Measurements from ENCODE around the gene EGFL7. TPM values are rescaled to one million over a fixed set of nuclear protein-coding genes. Genes with fewer than 3 reads are reported as not detected.

Gene EGFL7
- total and polyA plus RNA-seq, 2 of the 8 experiments (the other 6 are each of a cell fraction or from before 2014, with no cell fraction given), result 37.8 to 53.4 TPM

DNA sequence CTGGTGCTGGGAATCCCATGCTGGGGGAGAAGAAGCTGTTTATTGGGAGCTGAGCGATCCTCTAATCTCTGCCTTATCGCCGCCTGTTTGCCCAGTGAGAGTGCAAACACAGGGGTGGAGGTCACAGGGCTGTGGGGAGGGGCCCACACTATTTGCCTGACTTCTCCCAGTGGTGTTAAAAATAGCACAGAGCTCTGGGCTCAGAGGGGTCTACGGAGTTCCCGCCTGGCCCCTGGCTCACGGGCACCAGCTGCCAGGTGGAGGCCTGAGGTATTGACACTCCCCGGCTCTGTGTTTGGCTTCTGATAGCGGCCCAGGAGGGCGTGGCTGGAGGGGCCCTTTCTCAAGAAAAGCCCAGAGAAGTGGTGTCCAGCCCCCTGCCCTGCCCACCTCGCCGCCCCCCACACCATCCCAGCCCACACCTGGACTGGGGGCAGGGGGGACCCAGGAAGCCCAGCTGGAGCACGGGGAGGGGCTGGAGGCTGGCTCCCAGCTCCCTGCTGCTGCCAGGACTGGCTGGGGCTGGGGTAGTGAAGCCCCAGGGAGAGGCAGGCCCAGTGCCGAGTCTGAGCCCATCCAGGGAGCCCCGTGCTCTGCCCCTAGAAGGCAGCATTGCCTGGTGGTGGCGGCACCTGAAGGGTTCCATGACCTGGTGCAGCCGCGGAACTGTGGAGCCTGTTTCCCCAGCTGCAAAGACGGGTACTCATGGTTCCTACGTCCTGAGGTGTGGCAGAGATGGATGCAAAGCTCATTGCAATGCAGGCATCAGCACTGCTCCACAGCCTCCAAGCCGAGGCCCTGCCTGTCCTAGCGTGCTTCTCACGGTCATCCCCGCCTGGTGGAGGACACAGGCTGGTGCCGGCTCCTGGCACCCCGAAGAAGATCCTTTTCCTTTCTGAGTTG, 35.7 kb upstream of the EGFL7 start:
- CTCF ChIA-PET (ENCODE audit: partially characterized antibody), result interaction anchor here (0.5 to 9.6 kb wide), 23 partner anchors 10 to 238 kb away, joined by 3 to 253 read pairs (median 5); partner anchors contain the start of gene EGFL7
- no peak overlapping the region for H3K9ac ChIP-seq (replicated peaks in 1 of 4; ENCODE audit: extremely low read depth in 1 of 4, low read depth in 3 of 4, low read length in 3 of 4)

More for the DNA sequence above, 35.7 kb upstream of the EGFL7 start:
- TF ChIP-seq, protein P1, sequence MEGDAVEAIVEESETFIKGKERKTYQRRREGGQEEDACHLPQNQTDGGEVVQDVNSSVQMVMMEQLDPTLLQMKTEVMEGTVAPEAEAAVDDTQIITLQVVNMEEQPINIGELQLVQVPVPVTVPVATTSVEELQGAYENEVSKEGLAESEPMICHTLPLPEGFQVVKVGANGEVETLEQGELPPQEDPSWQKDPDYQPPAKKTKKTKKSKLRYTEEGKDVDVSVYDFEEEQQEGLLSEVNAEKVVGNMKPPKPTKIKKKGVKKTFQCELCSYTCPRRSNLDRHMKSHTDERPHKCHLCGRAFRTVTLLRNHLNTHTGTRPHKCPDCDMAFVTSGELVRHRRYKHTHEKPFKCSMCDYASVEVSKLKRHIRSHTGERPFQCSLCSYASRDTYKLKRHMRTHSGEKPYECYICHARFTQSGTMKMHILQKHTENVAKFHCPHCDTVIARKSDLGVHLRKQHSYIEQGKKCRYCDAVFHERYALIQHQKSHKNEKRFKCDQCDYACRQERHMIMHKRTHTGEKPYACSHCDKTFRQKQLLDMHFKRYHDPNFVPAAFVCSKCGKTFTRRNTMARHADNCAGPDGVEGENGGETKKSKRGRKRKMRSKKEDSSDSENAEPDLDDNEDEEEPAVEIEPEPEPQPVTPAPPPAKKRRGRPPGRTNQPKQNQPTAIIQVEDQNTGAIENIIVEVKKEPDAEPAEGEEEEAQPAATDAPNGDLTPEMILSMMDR (IDR thresholded peaks at IDR 0.05; ENCODE audit: control extremely low read depth in 1 of 3, insufficient read depth in 1 of 3, low read depth in 1 of 3, low read length in 3 of 3), result peak in 2 of 3 experiments; percentile 19; a peak in 2 of 4 replicates
- peak; percentile 19 to 35; a peak in 3 of 4 replicates for TF ChIP-seq RAD21 (IDR thresholded peaks at IDR 0.05 in 1 of 2, conservative IDR thresholded peaks at IDR 0.05 in 1 of 2; ENCODE audit: low read depth in 2 of 2, low read length in 2 of 2)
- TF ChIP-seq, protein P2, sequence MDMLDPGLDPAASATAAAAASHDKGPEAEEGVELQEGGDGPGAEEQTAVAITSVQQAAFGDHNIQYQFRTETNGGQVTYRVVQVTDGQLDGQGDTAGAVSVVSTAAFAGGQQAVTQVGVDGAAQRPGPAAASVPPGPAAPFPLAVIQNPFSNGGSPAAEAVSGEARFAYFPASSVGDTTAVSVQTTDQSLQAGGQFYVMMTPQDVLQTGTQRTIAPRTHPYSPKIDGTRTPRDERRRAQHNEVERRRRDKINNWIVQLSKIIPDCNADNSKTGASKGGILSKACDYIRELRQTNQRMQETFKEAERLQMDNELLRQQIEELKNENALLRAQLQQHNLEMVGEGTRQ (IDR thresholded peaks at IDR 0.05; ENCODE audit: low read length), result no peak
- Histone ChIP-seq H2BK5ac (ENCODE audit: low read depth, low read length) (0 out of 2 replicates have a peak overlapping the region, but pooled peaks have one; percentile 16), H4K91ac (replicated peaks; ENCODE audit: insufficient read length, low read length) (peak overlapping the region; percentile 65), H4K8ac (ENCODE audit: extremely low read depth, insufficient read depth, low read length) (no peak overlapping the region; the same call in 1 of the 2 replicates), H3K79me1 (ENCODE audit: low read depth, low read length) (no peaks in the 10 kb centered on the region), H2AK5ac (ENCODE audit: low read depth, low read length) (peak overlapping the region; percentile 41; the same call in 1 of the 2 replicates), H3K4ac (replicated peaks; ENCODE audit: insufficient read length, low read depth, low read length) (peak overlapping the region; percentile 85), H3K4me2 (ENCODE audit: insufficient read depth in 1 of 2, low read depth in 2 of 2, low read length in 2 of 2) (no peak overlapping the region), H2BK20ac (ENCODE audit: low read length) (0 out of 2 replicates have a peak overlapping the region, but pooled peaks have one; percentile 93), H3K27ac (ENCODE audit: low read depth, low read length) (no peak overlapping the region), H3K56ac (replicated peaks; ENCODE audit: insufficient read length, low read depth, low read length) (no peak overlapping the region), H4K20me1 (replicated peaks in 1 of 2; ENCODE audit: control insufficient read depth in 1 of 2, insufficient read depth in 2 of 2, low read length in 2 of 2) (peaks cover 0 to 9% of the 10 kb centered on the region in 2 experiments), H3K23ac (ENCODE audit: insufficient read length) (no peak overlapping the region), H3K14ac (ENCODE audit: insufficient read length) (no peak overlapping the region), H2BK15ac (ENCODE audit: low read length) (0 out of 2 replicates have a peak overlapping the region, but pooled peaks have one; percentile 72), H3K4me3 (ENCODE audit: extremely low read depth in 1 of 4, insufficient read depth in 2 of 4, low read depth in 3 of 4, low read length in 4 of 4) (no peak overlapping the region), H4K5ac (ENCODE audit: insufficient read length, low read depth, low read length) (no peak overlapping the region), H3K79me2 (ENCODE audit: control insufficient read depth in 1 of 2, insufficient read depth in 2 of 2, low read length in 2 of 2) (no peaks in the 10 kb centered on the region), H3K9me3 (ENCODE audit: insufficient read depth in 2 of 2, low read depth in 1 of 2, low read length in 1 of 2) (no peaks in the 10 kb centered on the region), H3K4me1 (replicated peaks in 1 of 4; ENCODE audit: control insufficient read depth in 3 of 4, insufficient read depth in 4 of 4, low read length in 3 of 4) (peaks cover 0 to 9% (median 0%) of the 10 kb centered on the region in 4 experiments; a peak in 3 of 7 replicates), H3K18ac (ENCODE audit: extremely low read depth, low read length) (no peak overlapping the region), H3K36me3 (ENCODE audit: control insufficient read depth in 2 of 4, insufficient read depth in 4 of 4, low read length in 3 of 4) (no peaks in the 10 kb centered on the region), H3K27me3 (replicated peaks in 1 of 4; ENCODE audit: control insufficient read depth in 3 of 4, extremely low read depth in 1 of 4, insufficient read depth in 3 of 4, low read length in 3 of 4) (no peaks in the 10 kb centered on the region), H2AFZ (ENCODE audit: low read length) (no peak overlapping the region), H3K23me2 (ENCODE audit: low read depth, low read length) (no peaks in the 10 kb centered on the region), H2BK12ac (ENCODE audit: low read depth, low read length) (peak overlapping the region; percentile 84; the same call in 1 of the 2 replicates), H2BK120ac (replicated peaks; ENCODE audit: low read depth, low read length) (no peak overlapping the region)
- FAIRE-seq (no peak), DNase-seq (ENCODE audit: low read depth in 1 of 2, low spot score in 2 of 2) (peak in 1 of 2 experiments; percentile 56)
- POLR2A ChIA-PET (ENCODE audit: partially characterized antibody), result interaction anchor here (0.5 to 1.7 kb wide), 7 partner anchors 21 to 139 kb away, joined by 3 to 7 read pairs (median 3); no protein-coding TSS in a partner anchor
- 86% methylated on average over 23 of the region's 25 CpGs; no CpG with 5 or more reads in 1 of the 2 experiments for WGBS, 2 experiments (ENCODE audit: extremely low coverage in 1 of 2, insufficient coverage in 1 of 2, insufficient read length in 1 of 2, insufficient replicate concordance in 2 of 2, low coverage in 1 of 2, low lambda C conversion rate in 2 of 2, missing lambda C conversion rate in 1 of 2)
